WI38 (cell line): ENCODE data around the gene CDK17.
"Not testable (repeated sequence)": the region's sequence is repeated elsewhere in the genome, so short reads cannot be mapped to it uniquely, and the experiment has no call there.

Experiments
- H3K4me3 ChIP-seq: 2 replicates; pipeline ENCODE4 v1.5.1; 2011; ENCODE audit warnings: low read depth, mild to moderate bottlenecking, control low read depth, low read length
- CTCF ChIP-seq: IDR thresholded peaks from 2 replicates; pipeline ENCODE4 v1.5.1; 2012; ENCODE audit warnings: low read depth, mild to moderate bottlenecking, control low read depth, low read length

Gene CDK17

GRCh38 chr12:96397756-96398423 lies 2.3 kb downstream of the CDK17 start:
- H3K4me3 ChIP-seq, result peak overlapping the region; percentile 91
- no peak for TF ChIP-seq CTCF

GRCh38 chr12:96396914-96397313 lies 3.3 kb downstream of the CDK17 start:
- peak overlapping the region; percentile 91 for H3K4me3 ChIP-seq
- no peak for TF ChIP-seq CTCF

GRCh38 chr12:96396209-96396608 lies 4.0 kb downstream of the CDK17 start:
- TF ChIP-seq CTCF, result no peak
- no peak overlapping the region for H3K4me3 ChIP-seq

- TF ChIP-seq CTCF, result no peak
- no peak overlapping the region for H3K4me3 ChIP-seq
Observed at GRCh38 chr12:96395236-96395635, 5.0 kb downstream of the CDK17 start.

- not testable (repeated sequence) for H3K4me3 ChIP-seq
Observed at GRCh38 chr12:96393229-96393628, 7.0 kb downstream of the CDK17 start.

- TF ChIP-seq CTCF, result no peak
- no peak overlapping the region for H3K4me3 ChIP-seq
Observed at GRCh38 chr12:96392397-96392796, 7.8 kb downstream of the CDK17 start.

- TF ChIP-seq CTCF, result no peak
Observed at GRCh38 chr12:96387981-96388380, 12.3 kb downstream of the CDK17 start.

GRCh38 chr12:96386794-96387193 lies 13.4 kb downstream of the CDK17 start:
- no peak for TF ChIP-seq CTCF
- no peak overlapping the region for H3K4me3 ChIP-seq

More at GRCh38 chr12:96387981-96388380, 12.3 kb downstream of the CDK17 start:
- no peak overlapping the region for H3K4me3 ChIP-seq
